IMR-90 (cell line): ENCODE measurements around the gene MATK. TPM values are rescaled to one million over a fixed set of nuclear protein-coding genes. Genes with fewer than 3 reads are reported as not detected.

Experiments
- ATAC-seq: fragments of 200-7000 bp; cut with Tn5 transposase; 2 replicates; pipeline ENCODE4 v1.9.1; 2020; ENCODE audit warnings: low read depth, mild to moderate bottlenecking, moderate library complexity
- BruUV-seq: library from RNA; stranded (reverse); fragments of 400-500 nt; replicated peaks from 2 replicates; lab custom pipeline; 2021; lab: Mats Ljungman, UMichigan
- CTCF ChIA-PET: fragments of 300-600 bp; formaldehyde crosslinking; extraction: SDS; loops from one replicate; lab custom pipeline; 2021; ENCODE audit warnings: antibody characterized with exemption; lab: Yijun Ruan, JAX
- POLR2A ChIA-PET: fragments of 300-600 bp; sonication (Branson Sonifier 250); formaldehyde crosslinking; loops from one replicate; lab custom pipeline; 2022; ENCODE audit warnings: antibody characterized with exemption; ENCODE audit not compliant: unreplicated experiment; lab: Charles Lee
- DNase-seq: peaks from one replicate; pipeline ENCODE4 v3.0.0; 2013
- H2AFZ ChIP-seq: replicated peaks from 2 replicates; pipeline ENCODE3; 2013; ENCODE audit warnings: low read length, mild to moderate bottlenecking; ENCODE audit not compliant: poor library complexity
- H2AK5ac ChIP-seq: 2 replicates; pipeline ENCODE4 v1.6.1; 2013; ENCODE audit warnings: low read depth, low read length, inconsistent platforms
- H2AK9ac ChIP-seq: replicated peaks from 2 replicates; pipeline ENCODE3; 2013; ENCODE audit warnings: mild to moderate bottlenecking, low read depth, low read length, moderate library complexity; ENCODE audit not compliant: poor library complexity
- H2BK120ac ChIP-seq: 2 replicates; pipeline ENCODE4 v1.6.1; 2013; ENCODE audit warnings: low read depth, low read length, inconsistent platforms
- H2BK15ac ChIP-seq: 3 replicates; pipeline ENCODE4 v1.6.1; 2013; ENCODE audit warnings: low read depth, low read length, inconsistent platforms
- H2BK20ac ChIP-seq: 2 replicates; pipeline ENCODE4 v1.6.1; 2013; ENCODE audit warnings: low read depth, mild to moderate bottlenecking, inconsistent platforms, low read length, moderate library complexity
- H2BK5ac ChIP-seq: 2 replicates; pipeline ENCODE4 v1.6.1; 2013; ENCODE audit warnings: mild to moderate bottlenecking, low read depth, low read length, inconsistent platforms; ENCODE audit not compliant: poor library complexity, severe bottlenecking
- H3K14ac ChIP-seq: replicated peaks from 2 replicates; pipeline ENCODE4 v1.6.1; 2013; ENCODE audit warnings: low read depth, low read length, inconsistent platforms
- H3K18ac ChIP-seq: 2 replicates; pipeline ENCODE4 v1.6.1; 2013; ENCODE audit warnings: low read depth, low read length, control low read depth
- H3K23ac ChIP-seq: 2 replicates; pipeline ENCODE4 v1.6.1; 2013; ENCODE audit warnings: low read depth, low read length, inconsistent platforms
- H3K27ac ChIP-seq: 2 replicates; pipeline ENCODE4 v1.5.1; 2013; ENCODE audit warnings: mild to moderate bottlenecking, control low read depth, low read length; ENCODE audit not compliant: insufficient read depth
- H3K27me3 ChIP-seq: 2 replicates; pipeline ENCODE4 v1.6.1; 2013; ENCODE audit warnings: low read length; ENCODE audit not compliant: control insufficient read depth, insufficient read depth
- H3K36me3 ChIP-seq: 2 replicates; pipeline ENCODE4 v1.6.1; 2013; ENCODE audit warnings: low read length, mixed read lengths; ENCODE audit not compliant: control insufficient read depth, insufficient read depth
- H3K4ac ChIP-seq: 2 replicates; pipeline ENCODE4 v1.6.1; 2013; ENCODE audit warnings: low read depth, low read length, inconsistent platforms
- H3K4me1 ChIP-seq: 2 replicates; pipeline ENCODE4 v1.6.1; 2013; ENCODE audit warnings: low read length, mixed read lengths; ENCODE audit not compliant: control insufficient read depth, insufficient read depth
- H3K4me2 ChIP-seq: 2 replicates; pipeline ENCODE4 v1.6.1; 2013; ENCODE audit warnings: low read depth, mild to moderate bottlenecking, control low read depth, low read length, moderate library complexity
- H3K4me3 ChIP-seq: 2 replicates; pipeline ENCODE4 v1.5.1; 2013; ENCODE audit warnings: low read depth, mild to moderate bottlenecking, control low read depth, low read length, moderate library complexity; ENCODE audit not compliant: insufficient read depth
- H3K56ac ChIP-seq: 2 replicates; pipeline ENCODE4 v1.6.1; 2013; ENCODE audit warnings: low read length, inconsistent platforms; ENCODE audit not compliant: insufficient read depth; ENCODE audit errors: extremely low read depth
- H3K79me1 ChIP-seq, 2 experiments: 2 replicates each; pipeline ENCODE4 v1.6.1; 2013; ENCODE audit warnings: low read length in 2 of 2, inconsistent platforms in 1 of 2, low read depth in 1 of 2
- H3K9ac ChIP-seq: 2 replicates; pipeline ENCODE4 v1.6.1; 2013; ENCODE audit warnings: low read depth, low read length, control low read depth
- H3K9me1 ChIP-seq: 2 replicates; pipeline ENCODE4 v1.6.1; 2013; ENCODE audit warnings: low read length, inconsistent platforms; ENCODE audit not compliant: insufficient read depth
- H3K9me3 ChIP-seq: 2 replicates; pipeline ENCODE4 v1.6.1; 2013; ENCODE audit warnings: low read length; ENCODE audit not compliant: control insufficient read depth, insufficient read depth
- H4K20me1 ChIP-seq: 2 replicates; pipeline ENCODE4 v1.6.1; 2013; ENCODE audit warnings: low read length, inconsistent platforms; ENCODE audit not compliant: insufficient read depth
- H4K5ac ChIP-seq: 2 replicates; pipeline ENCODE4 v1.6.1; 2013; ENCODE audit warnings: mild to moderate bottlenecking, low read depth, low read length, control low read depth
- H4K8ac ChIP-seq, 2 experiments: 2 replicates each; pipeline ENCODE4 v1.6.1; 2013; ENCODE audit warnings: low read depth in 2 of 2, low read length in 2 of 2, control low read depth in 1 of 2, inconsistent platforms in 1 of 2
- H4K91ac ChIP-seq: 2 replicates; pipeline ENCODE4 v1.6.1; 2013; ENCODE audit warnings: low read depth, low read length, inconsistent platforms; ENCODE audit not compliant: insufficient read depth
- CHD1 ChIP-seq: IDR thresholded peaks from 2 replicates; pipeline ENCODE4 v1.6.1; 2012; ENCODE audit warnings: low read depth, low read length, improper control_type of control experiment
- MAZ ChIP-seq: IDR thresholded peaks from 2 replicates; pipeline ENCODE4 v1.6.1; 2012; ENCODE audit warnings: low read depth, mild to moderate bottlenecking, low read length, improper control_type of control experiment, moderate library complexity, borderline replicate concordance
- NFE2L2 ChIP-seq: fragments of 150-350 bp; IDR thresholded peaks from 2 replicates; pipeline ENCODE4 v1.6.1; 2016; ENCODE audit warnings: low read depth, mild to moderate bottlenecking, low read length
- RAD21 ChIP-seq: IDR thresholded peaks from 2 replicates; pipeline ENCODE4 v1.6.1; 2012; ENCODE audit warnings: low read length, improper control_type of control experiment
- RCOR1 ChIP-seq: IDR thresholded peaks from 2 replicates; pipeline ENCODE4 v1.6.1; 2012; ENCODE audit warnings: mild to moderate bottlenecking, low read length, improper control_type of control experiment; ENCODE audit not compliant: insufficient replicate concordance
- SMC3 ChIP-seq: fragments of 150-350 bp; IDR thresholded peaks from 2 replicates; pipeline ENCODE4 v1.6.1; 2016; ENCODE audit warnings: low read depth, mild to moderate bottlenecking, antibody characterized with exemption, low read length, moderate library complexity
- USF2 ChIP-seq: fragments of 150-350 bp; IDR thresholded peaks from 2 replicates; pipeline ENCODE4 v1.6.1; 2017; ENCODE audit warnings: mild to moderate bottlenecking, antibody characterized with exemption, low read length, low read depth
- WGBS, 2 experiments: methylation state at CpG; one replicate each; pipeline versions ENCODE4 v1.1.5 to v1.1.7; 2013; ENCODE audit warnings: missing lambda C conversion rate in 2 of 2; ENCODE audit not compliant: insufficient read length in 1 of 2; ENCODE audit errors: extremely low coverage in 2 of 2; 5-methylcytosine and 5-hydroxymethylcytosine counted together
- dilution Hi-C: fragments of 300-500 bp; cut with HindIII; formaldehyde crosslinking; loops from one replicate; pipeline ENCODE4 v1.14.3; 2018; ENCODE audit warnings: low sequenced_read_pairs; ENCODE audit not compliant: unreplicated experiment
- in situ Hi-C: fragments of 300-500 bp; cut with MboI; formaldehyde crosslinking; loops from 3 replicates; pipeline ENCODE4 v1.14.3; 2019; ENCODE audit warnings: low sequenced_read_pairs, inconsistent platforms, mixed read lengths
- intact Hi-C: fragments of 100-400 bp; cut with micrococcal nuclease; formaldehyde crosslinking; loops from 2 replicates; pipeline ENCODE4 v1.10.0; 2022
- polyA plus RNA-seq, 3 experiments: library from polyadenylated mRNA; depleted of rRNA; stranded (reverse); fragments of >200 nt; gene quantifications; 2 replicates each; pipeline ENCODE4 v1.2.3, GENCODE V29; 2012; ENCODE audit warnings: low replicate concordance in 1 of 3
- total RNA-seq: library from RNA; depleted of rRNA; stranded (reverse); fragments of >200 nt; gene quantifications from 2 replicates; pipeline ENCODE4 v1.2.3, GENCODE V29; 2012
- TF ChIP-seq, protein P1 (sequence below): conservative IDR thresholded peaks from 2 replicates; pipeline ENCODE4 v1.5.1; 2012; ENCODE audit warnings: mild to moderate bottlenecking, low read depth, low read length, improper control_type of control experiment

Gene MATK
- total and polyA plus RNA-seq, 2 of the 4 experiments (the other 2 are of a cell fraction) = not detected

DNA sequence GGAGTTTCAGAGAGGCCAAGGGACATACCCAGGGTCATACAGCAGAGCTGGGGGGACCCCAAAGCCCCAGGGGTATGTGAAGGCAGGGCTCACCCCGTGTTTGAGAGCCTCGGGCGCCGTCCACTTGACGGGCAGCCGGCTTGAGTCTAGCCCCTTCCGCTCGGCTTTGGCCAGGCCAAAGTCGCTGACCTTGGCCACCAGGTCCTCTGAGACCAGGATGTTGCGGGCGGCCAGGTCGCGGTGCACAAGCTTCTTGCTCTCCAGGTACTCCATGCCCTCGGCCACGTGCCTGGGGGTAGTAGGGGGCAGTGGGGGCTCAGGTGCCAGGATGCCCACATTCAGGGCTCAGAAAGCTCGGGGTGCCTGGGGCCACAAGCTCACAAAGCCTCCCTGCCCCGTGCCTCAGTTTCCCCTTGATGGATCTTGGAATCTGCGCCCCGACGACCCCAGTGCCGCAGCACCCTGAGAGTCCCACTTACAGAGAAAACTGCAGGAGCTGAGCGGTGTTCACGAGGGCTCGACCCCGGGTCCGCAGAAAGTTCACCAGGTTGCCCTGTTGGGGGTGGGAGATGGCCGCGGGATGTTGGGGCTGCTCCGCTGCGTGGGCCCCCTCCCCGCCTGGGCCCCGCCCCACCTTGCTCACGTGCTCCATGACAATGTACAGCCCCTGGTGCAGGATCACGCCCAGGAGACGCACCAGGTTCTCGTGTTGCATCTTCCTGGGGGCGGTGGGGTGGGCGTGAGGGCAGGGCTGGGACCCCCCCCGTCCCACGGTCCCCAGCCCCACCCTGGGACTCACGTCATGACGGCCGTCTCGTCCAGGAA is 7.1 kb downstream of the MATK start:
- no peak overlapping the region for H2BK15ac ChIP-seq
- BruUV-seq = no TSS peak
- 90% methylated on average over 18 of the region's 44 CpGs; no CpG with 5 or more reads in 1 of the 2 experiments for WGBS, 2 experiments
- H4K5ac ChIP-seq = no peak overlapping the region
- H3K9ac ChIP-seq = no peak overlapping the region
- H3K4me3 ChIP-seq = no peak overlapping the region
- dilution Hi-C loops (no loop called here), in situ Hi-C loops (no loop called here), intact Hi-C loops (no loop called here)
- DNase-seq (no peak), ATAC-seq (no peak)
- no peaks in the 10 kb centered on the region for H3K9me1 ChIP-seq
- TF ChIP-seq USF2 (no peak), RAD21 (no peak), RCOR1 (no peak), MAZ (no peak), SMC3 (no peak), CHD1 (no peak), NFE2L2 (no peak)
- TF ChIP-seq, protein P1, sequence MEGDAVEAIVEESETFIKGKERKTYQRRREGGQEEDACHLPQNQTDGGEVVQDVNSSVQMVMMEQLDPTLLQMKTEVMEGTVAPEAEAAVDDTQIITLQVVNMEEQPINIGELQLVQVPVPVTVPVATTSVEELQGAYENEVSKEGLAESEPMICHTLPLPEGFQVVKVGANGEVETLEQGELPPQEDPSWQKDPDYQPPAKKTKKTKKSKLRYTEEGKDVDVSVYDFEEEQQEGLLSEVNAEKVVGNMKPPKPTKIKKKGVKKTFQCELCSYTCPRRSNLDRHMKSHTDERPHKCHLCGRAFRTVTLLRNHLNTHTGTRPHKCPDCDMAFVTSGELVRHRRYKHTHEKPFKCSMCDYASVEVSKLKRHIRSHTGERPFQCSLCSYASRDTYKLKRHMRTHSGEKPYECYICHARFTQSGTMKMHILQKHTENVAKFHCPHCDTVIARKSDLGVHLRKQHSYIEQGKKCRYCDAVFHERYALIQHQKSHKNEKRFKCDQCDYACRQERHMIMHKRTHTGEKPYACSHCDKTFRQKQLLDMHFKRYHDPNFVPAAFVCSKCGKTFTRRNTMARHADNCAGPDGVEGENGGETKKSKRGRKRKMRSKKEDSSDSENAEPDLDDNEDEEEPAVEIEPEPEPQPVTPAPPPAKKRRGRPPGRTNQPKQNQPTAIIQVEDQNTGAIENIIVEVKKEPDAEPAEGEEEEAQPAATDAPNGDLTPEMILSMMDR = no peak
- H3K23ac ChIP-seq = no peak overlapping the region
- H3K14ac ChIP-seq = no peak overlapping the region
- ChIA-PET POLR2A (no interaction called here), CTCF (no interaction called here)
- no peaks in the 10 kb centered on the region for H3K79me1 ChIP-seq
- H2AFZ ChIP-seq = no peak overlapping the region
- no peaks in the 10 kb centered on the region for H4K20me1 ChIP-seq
- H4K8ac ChIP-seq = no peak overlapping the region
- H3K4me2 ChIP-seq = no peak overlapping the region
- H2BK20ac ChIP-seq = no peak overlapping the region
- H2AK9ac ChIP-seq = no peak overlapping the region
- no peak overlapping the region for H2AK5ac ChIP-seq
- no peaks in the 10 kb centered on the region for H3K36me3 ChIP-seq
- no peaks in the 10 kb centered on the region for H3K4me1 ChIP-seq
- no peak overlapping the region for H3K4ac ChIP-seq
- H3K27me3 ChIP-seq = peaks cover 3% of the 10 kb centered on the region; the same call in 1 of the 2 replicates
- H2BK5ac ChIP-seq = no peak overlapping the region
- H2BK120ac ChIP-seq = no peak overlapping the region
- H3K9me3 ChIP-seq = peaks cover 24% of the 10 kb centered on the region
- H3K18ac ChIP-seq = no peak overlapping the region
- H3K27ac ChIP-seq = no peak overlapping the region
- no peak overlapping the region for H3K56ac ChIP-seq
- no peak overlapping the region for H4K91ac ChIP-seq
